Natural killer cell (primary cell): ENCODE data around the gene NBDY. TPM values are rescaled to one million over a fixed set of nuclear protein-coding genes. Genes with fewer than 3 reads are reported as not detected.
"Not testable (repeated sequence)": the region's sequence is repeated elsewhere in the genome, so short reads cannot be mapped to it uniquely, and the experiment has no call there.

Source experiments
- ATAC-seq, 3 donors: fragments of 150-1000 bp in 2 of 3; fragments of 200-7000 bp in 1 of 3; cut with Tn5 transposase; 1 replicate in 1 of 3; 2 replicates in 2 of 3; pipeline ENCODE4 v1.10.0; 2021; ENCODE audit warnings: mild to moderate bottlenecking in 2 of 3, moderate library complexity in 2 of 3
- DNase-seq, 2 donors: peaks; one replicate each; pipeline versions ENCODE4 v3.0.0 to v3.0.0-alpha.2; 2013 to 2021; ENCODE audit warnings: mixed read lengths in 1 of 2
- H3K27ac ChIP-seq: one replicate; pipeline ENCODE4 v1.5.1; 2013; ENCODE audit warnings: mild to moderate bottlenecking, low read length
- H3K27me3 ChIP-seq: one replicate; pipeline ENCODE4 v1.6.1; 2013; ENCODE audit warnings: low read length; ENCODE audit not compliant: control insufficient read depth, insufficient read depth
- H3K36me3 ChIP-seq: one replicate; pipeline ENCODE4 v1.6.1; 2013; ENCODE audit warnings: low read length; ENCODE audit not compliant: control insufficient read depth, insufficient read depth
- H3K4me1 ChIP-seq: one replicate; pipeline ENCODE4 v1.6.1; 2013; ENCODE audit warnings: low read length; ENCODE audit not compliant: control insufficient read depth, insufficient read depth
- H3K4me3 ChIP-seq: one replicate; pipeline ENCODE4 v1.5.1; 2013; ENCODE audit warnings: low read length
- H3K9me3 ChIP-seq: one replicate; pipeline ENCODE4 v1.6.1; 2013; ENCODE audit warnings: low read length; ENCODE audit not compliant: control insufficient read depth, insufficient read depth
- H3K27ac Mint-ChIP-seq, 2 donors: one replicate each; pipeline ENCODE4 v1.8.0; 2022; ENCODE audit warnings: mild to moderate bottlenecking in 2 of 2, mixed read lengths in 2 of 2, moderate library complexity in 1 of 2
- H3K27me3 Mint-ChIP-seq, 2 donors: one replicate each; pipeline ENCODE4 v1.8.0; 2022; ENCODE audit warnings: low read depth in 2 of 2, mixed read lengths in 2 of 2
- H3K36me3 Mint-ChIP-seq: one replicate; pipeline ENCODE4 v1.8.0; 2022; ENCODE audit warnings: mixed read lengths
- H3K4me1 Mint-ChIP-seq, 2 donors: one replicate each; pipeline ENCODE4 v1.8.0; 2022; ENCODE audit warnings: mixed read lengths in 2 of 2
- H3K4me3 Mint-ChIP-seq: one replicate; pipeline ENCODE4 v1.8.0; 2022; ENCODE audit warnings: mild to moderate bottlenecking, moderate library complexity, mixed read lengths
- H3K9me3 Mint-ChIP-seq, 2 donors: one replicate each; pipeline ENCODE4 v1.8.0; 2022; ENCODE audit warnings: mixed read lengths in 2 of 2
- CTCF ChIP-seq: fragments of 200-600 bp; IDR thresholded peaks from one replicate; pipeline ENCODE4 v1.8.0; 2022; ENCODE audit warnings: antibody characterized with exemption
- WGBS: methylation state at CpG from one replicate; pipeline ENCODE4 v1.1.7; 2013; ENCODE audit warnings: missing lambda C conversion rate; ENCODE audit not compliant: insufficient coverage; 5-methylcytosine and 5-hydroxymethylcytosine counted together
- intact Hi-C: fragments of 100-400 bp; cut with micrococcal nuclease; formaldehyde crosslinking; loops from one replicate; pipeline ENCODE4 v1.14.2; 2022
- total RNA-seq, 4 donors: library from RNA; stranded (reverse); fragments of 120-200 nt in 1 of 4; gene quantifications; one replicate each; pipeline versions ENCODE4 v1.2.3 to v1.2.4, GENCODE V29; 2013 to 2022

The NBDY gene
- total RNA-seq, 3 donors from 2014 or later (not counting 1 experiment from before 2014, with no cell fraction given), result 16.0 to 23.6 (median 16.6) TPM

GRCh38 chrX:56773522-56774060, 44.5 kb downstream of the NBDY start:
- H3K27ac ChIP-seq, H3K4me1 Mint-ChIP-seq, H3K27me3 Mint-ChIP-seq, H3K4me3 Mint-ChIP-seq, intact Hi-C loops, H3K4me1 ChIP-seq, H3K9me3 Mint-ChIP-seq, H3K9me3 ChIP-seq, H3K4me3 ChIP-seq, H3K36me3 Mint-ChIP-seq, H3K27ac Mint-ChIP-seq, DNase-seq, H3K27me3 ChIP-seq, H3K36me3 ChIP-seq: not testable (repeated sequence)
- WGBS, result no CpG with 5 or more reads among the region's 24 CpGs
- peak in 1 of 3 donors; percentile 69 for ATAC-seq

DNA sequence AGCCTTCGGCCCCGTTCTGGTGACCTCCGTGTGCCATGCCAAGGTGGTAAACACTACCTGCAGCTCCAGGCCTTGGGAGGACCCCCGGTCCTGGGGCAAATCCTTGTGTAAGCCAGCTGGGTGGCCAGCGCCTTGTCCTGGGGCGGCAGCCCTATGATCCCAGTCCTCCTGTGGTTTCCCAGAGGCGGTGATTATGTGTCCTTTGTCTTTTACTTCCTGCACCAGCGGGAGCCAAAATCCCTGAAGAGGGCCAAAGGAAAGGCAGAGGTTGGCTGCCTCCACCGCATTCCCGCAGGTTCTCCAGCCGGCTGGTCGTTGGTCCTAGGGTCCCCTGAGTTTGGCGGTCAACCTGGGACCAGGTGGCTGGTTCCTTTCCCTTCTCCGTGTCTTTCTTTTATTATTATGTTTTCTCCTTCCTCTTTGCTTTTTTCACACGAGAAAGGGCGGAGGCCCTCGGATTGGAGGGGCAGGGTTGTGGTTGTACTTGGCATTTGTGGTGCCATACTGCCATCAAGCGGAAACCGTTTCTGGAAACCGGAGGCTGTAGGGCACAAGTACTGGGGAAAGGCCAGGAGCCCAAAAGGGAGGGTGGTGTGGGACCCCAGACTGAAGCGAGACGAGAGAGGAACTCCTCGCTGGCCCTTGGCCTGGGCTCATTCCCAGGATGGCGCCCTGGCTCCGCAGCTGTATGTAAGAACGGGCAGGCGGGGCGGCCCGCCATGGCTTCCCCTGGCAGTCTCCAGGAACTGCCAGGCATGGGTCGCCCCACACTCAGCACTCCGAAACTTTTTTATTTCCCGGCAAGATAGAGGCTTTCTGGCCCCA, 49.3 kb downstream of the NBDY start:
- H3K36me3 Mint-ChIP-seq, DNase-seq, H3K27me3 ChIP-seq, H3K27ac Mint-ChIP-seq, H3K9me3 Mint-ChIP-seq, H3K4me3 Mint-ChIP-seq, intact Hi-C loops, H3K4me3 ChIP-seq, H3K27ac ChIP-seq, H3K9me3 ChIP-seq, H3K36me3 ChIP-seq, H3K27me3 Mint-ChIP-seq, H3K4me1 ChIP-seq: not testable (repeated sequence)
- peaks cover 6 to 12% of the 10 kb centered on the region in 2 donors for H3K4me1 Mint-ChIP-seq
- WGBS, result no CpG with 5 or more reads among the region's 32 CpGs
- ATAC-seq, result peak in 1 of 3 donors; percentile 60

DNA sequence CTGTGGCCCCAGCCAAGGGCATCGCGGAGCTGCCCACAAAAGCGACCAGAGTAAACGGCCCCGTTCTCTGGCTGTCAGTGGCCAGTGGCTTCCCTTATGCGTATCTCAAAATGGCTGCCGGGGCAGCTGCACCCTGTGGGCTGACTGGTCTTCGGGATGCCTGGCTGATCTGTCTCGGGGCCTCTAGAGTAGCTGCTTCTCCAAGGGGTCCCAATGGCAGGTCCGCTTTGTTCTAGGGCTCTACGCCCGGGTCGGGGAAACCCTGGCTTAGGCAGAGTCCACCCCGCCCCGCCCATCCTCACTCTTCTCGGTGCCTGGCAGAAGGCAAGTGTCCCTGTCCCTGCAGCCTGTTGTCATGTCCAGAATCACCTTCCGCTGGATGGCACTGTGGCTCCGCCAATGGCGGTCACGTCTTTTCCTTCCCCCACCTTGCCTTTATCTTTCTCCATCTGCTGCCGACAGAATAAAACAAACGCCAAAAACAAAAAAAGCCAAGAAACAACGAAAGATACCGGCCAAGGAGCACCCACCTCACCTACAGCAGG, 50.0 kb downstream of the NBDY start:
- H3K36me3 Mint-ChIP-seq, DNase-seq, H3K4me3 Mint-ChIP-seq, H3K36me3 ChIP-seq, H3K4me3 ChIP-seq, H3K4me1 ChIP-seq, H3K9me3 ChIP-seq, H3K27me3 Mint-ChIP-seq, intact Hi-C loops, H3K9me3 Mint-ChIP-seq, H3K27ac ChIP-seq, H3K27ac Mint-ChIP-seq, H3K27me3 ChIP-seq: not testable (repeated sequence)
- H3K4me1 Mint-ChIP-seq, result peaks cover 6 to 18% of the 10 kb centered on the region in 2 donors
- ATAC-seq, result peak in 1 of 3 donors; percentile 69
- no CpG with 5 or more reads among the region's 24 CpGs for WGBS

GRCh38 chrX:56780681-56781649, 51.9 kb downstream of the NBDY start:
- H3K27me3 ChIP-seq, H3K4me3 Mint-ChIP-seq, H3K9me3 Mint-ChIP-seq, H3K36me3 ChIP-seq, H3K27ac Mint-ChIP-seq, H3K27ac ChIP-seq, H3K9me3 ChIP-seq, ATAC-seq, H3K36me3 Mint-ChIP-seq, intact Hi-C loops, H3K27me3 Mint-ChIP-seq, H3K4me3 ChIP-seq, H3K4me1 ChIP-seq: not testable (repeated sequence)
- 94% methylated on average over 5 of the region's 22 CpGs for WGBS
- H3K4me1 Mint-ChIP-seq, result peaks cover 9 to 18% of the 10 kb centered on the region in 2 donors
- DNase-seq, result peak in 1 of 2 donors; percentile 55

DNA sequence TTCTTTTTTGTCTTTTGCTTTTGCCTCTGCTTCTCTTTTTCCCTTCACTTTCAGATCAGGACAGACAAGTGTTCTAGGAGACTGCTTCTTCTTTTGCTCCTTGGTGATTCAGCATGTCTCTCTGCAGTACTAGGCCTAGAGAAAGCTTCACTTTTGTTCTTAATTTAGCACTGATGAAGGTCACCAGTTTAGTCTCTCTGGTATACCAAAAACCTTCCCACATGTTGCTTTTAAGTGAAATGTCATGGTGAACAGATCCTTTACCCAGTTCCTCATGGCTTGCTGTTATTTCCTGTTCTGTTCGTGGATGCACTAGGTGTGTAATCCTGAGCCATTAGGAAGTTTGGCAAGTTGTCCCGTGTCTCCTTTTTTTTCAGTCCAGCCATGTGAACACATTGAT, 53.3 kb downstream of the NBDY start:
- DNase-seq, result no peak
- Mint-ChIP-seq H3K9me3 (no peaks in the 10 kb centered on the region), H3K27me3 (no peaks in the 10 kb centered on the region), H3K4me1 (peaks cover 18 to 20% of the 10 kb centered on the region in 2 donors), H3K4me3 (peak overlapping the region; percentile 84), H3K27ac (peak overlapping the region; percentile 5 to 82), H3K36me3 (no peaks in the 10 kb centered on the region)
- intact Hi-C loops, result no loop called here
- no peak for ATAC-seq
- H3K36me3 ChIP-seq, result no peaks in the 10 kb centered on the region
- no peak overlapping the region for H3K27ac ChIP-seq
- WGBS, result 71% methylated on average over 2 of the region's 2 CpGs
- no peak overlapping the region for H3K4me3 ChIP-seq
- H3K9me3 ChIP-seq, result no peaks in the 10 kb centered on the region
- no peak for TF ChIP-seq CTCF
- peaks cover 3% of the 10 kb centered on the region for H3K4me1 ChIP-seq
- H3K27me3 ChIP-seq, result no peaks in the 10 kb centered on the region
